IMR-90 (cell line): ENCODE results near the gene NDUFA13. TPM values are rescaled to one million over a fixed set of nuclear protein-coding genes. Genes with fewer than 3 reads are reported as not detected.

ENCODE experiments used
- ATAC-seq: fragments of 200-7000 bp; cut with Tn5 transposase; 2 replicates; pipeline ENCODE4 v1.9.1; 2020; ENCODE audit warnings: low read depth, mild to moderate bottlenecking, moderate library complexity
- BruUV-seq: library from RNA; stranded (reverse); fragments of 400-500 nt; replicated peaks from 2 replicates; lab custom pipeline; 2021; lab: Mats Ljungman, UMichigan
- CTCF ChIA-PET: fragments of 300-600 bp; formaldehyde crosslinking; extraction: SDS; loops from one replicate; lab custom pipeline; 2021; ENCODE audit warnings: antibody characterized with exemption; lab: Yijun Ruan, JAX
- POLR2A ChIA-PET: fragments of 300-600 bp; sonication (Branson Sonifier 250); formaldehyde crosslinking; loops from one replicate; lab custom pipeline; 2022; ENCODE audit warnings: antibody characterized with exemption; ENCODE audit not compliant: unreplicated experiment; lab: Charles Lee
- DNase-seq: peaks from one replicate; pipeline ENCODE4 v3.0.0; 2013
- H2AFZ ChIP-seq: replicated peaks from 2 replicates; pipeline ENCODE3; 2013; ENCODE audit warnings: low read length, mild to moderate bottlenecking; ENCODE audit not compliant: poor library complexity
- H2AK5ac ChIP-seq: 2 replicates; pipeline ENCODE4 v1.6.1; 2013; ENCODE audit warnings: low read depth, low read length, inconsistent platforms
- H2AK9ac ChIP-seq: replicated peaks from 2 replicates; pipeline ENCODE3; 2013; ENCODE audit warnings: mild to moderate bottlenecking, low read depth, low read length, moderate library complexity; ENCODE audit not compliant: poor library complexity
- H2BK120ac ChIP-seq: 2 replicates; pipeline ENCODE4 v1.6.1; 2013; ENCODE audit warnings: low read depth, low read length, inconsistent platforms
- H2BK15ac ChIP-seq: 3 replicates; pipeline ENCODE4 v1.6.1; 2013; ENCODE audit warnings: low read depth, low read length, inconsistent platforms
- H2BK20ac ChIP-seq: 2 replicates; pipeline ENCODE4 v1.6.1; 2013; ENCODE audit warnings: low read depth, mild to moderate bottlenecking, inconsistent platforms, low read length, moderate library complexity
- H2BK5ac ChIP-seq: 2 replicates; pipeline ENCODE4 v1.6.1; 2013; ENCODE audit warnings: mild to moderate bottlenecking, low read depth, low read length, inconsistent platforms; ENCODE audit not compliant: poor library complexity, severe bottlenecking
- H3K14ac ChIP-seq: replicated peaks from 2 replicates; pipeline ENCODE4 v1.6.1; 2013; ENCODE audit warnings: low read depth, low read length, inconsistent platforms
- H3K18ac ChIP-seq: 2 replicates; pipeline ENCODE4 v1.6.1; 2013; ENCODE audit warnings: low read depth, low read length, control low read depth
- H3K23ac ChIP-seq: 2 replicates; pipeline ENCODE4 v1.6.1; 2013; ENCODE audit warnings: low read depth, low read length, inconsistent platforms
- H3K27ac ChIP-seq: 2 replicates; pipeline ENCODE4 v1.5.1; 2013; ENCODE audit warnings: mild to moderate bottlenecking, control low read depth, low read length; ENCODE audit not compliant: insufficient read depth
- H3K27me3 ChIP-seq: 2 replicates; pipeline ENCODE4 v1.6.1; 2013; ENCODE audit warnings: low read length; ENCODE audit not compliant: control insufficient read depth, insufficient read depth
- H3K36me3 ChIP-seq: 2 replicates; pipeline ENCODE4 v1.6.1; 2013; ENCODE audit warnings: low read length, mixed read lengths; ENCODE audit not compliant: control insufficient read depth, insufficient read depth
- H3K4ac ChIP-seq: 2 replicates; pipeline ENCODE4 v1.6.1; 2013; ENCODE audit warnings: low read depth, low read length, inconsistent platforms
- H3K4me1 ChIP-seq: 2 replicates; pipeline ENCODE4 v1.6.1; 2013; ENCODE audit warnings: low read length, mixed read lengths; ENCODE audit not compliant: control insufficient read depth, insufficient read depth
- H3K4me2 ChIP-seq: 2 replicates; pipeline ENCODE4 v1.6.1; 2013; ENCODE audit warnings: low read depth, mild to moderate bottlenecking, control low read depth, low read length, moderate library complexity
- H3K4me3 ChIP-seq: 2 replicates; pipeline ENCODE4 v1.5.1; 2013; ENCODE audit warnings: low read depth, mild to moderate bottlenecking, control low read depth, low read length, moderate library complexity; ENCODE audit not compliant: insufficient read depth
- H3K56ac ChIP-seq: 2 replicates; pipeline ENCODE4 v1.6.1; 2013; ENCODE audit warnings: low read length, inconsistent platforms; ENCODE audit not compliant: insufficient read depth; ENCODE audit errors: extremely low read depth
- H3K79me1 ChIP-seq, 2 experiments: 2 replicates each; pipeline ENCODE4 v1.6.1; 2013; ENCODE audit warnings: low read length in 2 of 2, inconsistent platforms in 1 of 2, low read depth in 1 of 2
- H3K9ac ChIP-seq: 2 replicates; pipeline ENCODE4 v1.6.1; 2013; ENCODE audit warnings: low read depth, low read length, control low read depth
- H3K9me1 ChIP-seq: 2 replicates; pipeline ENCODE4 v1.6.1; 2013; ENCODE audit warnings: low read length, inconsistent platforms; ENCODE audit not compliant: insufficient read depth
- H3K9me3 ChIP-seq: 2 replicates; pipeline ENCODE4 v1.6.1; 2013; ENCODE audit warnings: low read length; ENCODE audit not compliant: control insufficient read depth, insufficient read depth
- H4K20me1 ChIP-seq: 2 replicates; pipeline ENCODE4 v1.6.1; 2013; ENCODE audit warnings: low read length, inconsistent platforms; ENCODE audit not compliant: insufficient read depth
- H4K5ac ChIP-seq: 2 replicates; pipeline ENCODE4 v1.6.1; 2013; ENCODE audit warnings: mild to moderate bottlenecking, low read depth, low read length, control low read depth
- H4K8ac ChIP-seq, 2 experiments: 2 replicates each; pipeline ENCODE4 v1.6.1; 2013; ENCODE audit warnings: low read depth in 2 of 2, low read length in 2 of 2, control low read depth in 1 of 2, inconsistent platforms in 1 of 2
- H4K91ac ChIP-seq: 2 replicates; pipeline ENCODE4 v1.6.1; 2013; ENCODE audit warnings: low read depth, low read length, inconsistent platforms; ENCODE audit not compliant: insufficient read depth
- BHLHE40 ChIP-seq: fragments of 150-350 bp; IDR thresholded peaks from 2 replicates; pipeline ENCODE4 v1.6.1; 2016; ENCODE audit warnings: mild to moderate bottlenecking, low read depth, low read length
- RCOR1 ChIP-seq: IDR thresholded peaks from 2 replicates; pipeline ENCODE4 v1.6.1; 2012; ENCODE audit warnings: mild to moderate bottlenecking, low read length, improper control_type of control experiment; ENCODE audit not compliant: insufficient replicate concordance
- USF2 ChIP-seq: fragments of 150-350 bp; IDR thresholded peaks from 2 replicates; pipeline ENCODE4 v1.6.1; 2017; ENCODE audit warnings: mild to moderate bottlenecking, antibody characterized with exemption, low read length, low read depth
- WGBS, 2 experiments: methylation state at CpG; one replicate each; pipeline versions ENCODE4 v1.1.5 to v1.1.7; 2013; ENCODE audit warnings: missing lambda C conversion rate in 2 of 2; ENCODE audit not compliant: insufficient read length in 1 of 2; ENCODE audit errors: extremely low coverage in 2 of 2; 5-methylcytosine and 5-hydroxymethylcytosine counted together
- dilution Hi-C: fragments of 300-500 bp; cut with HindIII; formaldehyde crosslinking; loops from one replicate; pipeline ENCODE4 v1.14.3; 2018; ENCODE audit warnings: low sequenced_read_pairs; ENCODE audit not compliant: unreplicated experiment
- in situ Hi-C: fragments of 300-500 bp; cut with MboI; formaldehyde crosslinking; loops from 3 replicates; pipeline ENCODE4 v1.14.3; 2019; ENCODE audit warnings: low sequenced_read_pairs, inconsistent platforms, mixed read lengths
- intact Hi-C: fragments of 100-400 bp; cut with micrococcal nuclease; formaldehyde crosslinking; loops from 2 replicates; pipeline ENCODE4 v1.10.0; 2022
- polyA plus RNA-seq, 3 experiments: library from polyadenylated mRNA; depleted of rRNA; stranded (reverse); fragments of >200 nt; gene quantifications; 2 replicates each; pipeline ENCODE4 v1.2.3, GENCODE V29; 2012; ENCODE audit warnings: low replicate concordance in 1 of 3
- total RNA-seq: library from RNA; depleted of rRNA; stranded (reverse); fragments of >200 nt; gene quantifications from 2 replicates; pipeline ENCODE4 v1.2.3, GENCODE V29; 2012

The NDUFA13 gene
- total and polyA plus RNA-seq, 2 of the 4 experiments (the other 2 are of a cell fraction): 30.6 to 667 TPM

DNA sequence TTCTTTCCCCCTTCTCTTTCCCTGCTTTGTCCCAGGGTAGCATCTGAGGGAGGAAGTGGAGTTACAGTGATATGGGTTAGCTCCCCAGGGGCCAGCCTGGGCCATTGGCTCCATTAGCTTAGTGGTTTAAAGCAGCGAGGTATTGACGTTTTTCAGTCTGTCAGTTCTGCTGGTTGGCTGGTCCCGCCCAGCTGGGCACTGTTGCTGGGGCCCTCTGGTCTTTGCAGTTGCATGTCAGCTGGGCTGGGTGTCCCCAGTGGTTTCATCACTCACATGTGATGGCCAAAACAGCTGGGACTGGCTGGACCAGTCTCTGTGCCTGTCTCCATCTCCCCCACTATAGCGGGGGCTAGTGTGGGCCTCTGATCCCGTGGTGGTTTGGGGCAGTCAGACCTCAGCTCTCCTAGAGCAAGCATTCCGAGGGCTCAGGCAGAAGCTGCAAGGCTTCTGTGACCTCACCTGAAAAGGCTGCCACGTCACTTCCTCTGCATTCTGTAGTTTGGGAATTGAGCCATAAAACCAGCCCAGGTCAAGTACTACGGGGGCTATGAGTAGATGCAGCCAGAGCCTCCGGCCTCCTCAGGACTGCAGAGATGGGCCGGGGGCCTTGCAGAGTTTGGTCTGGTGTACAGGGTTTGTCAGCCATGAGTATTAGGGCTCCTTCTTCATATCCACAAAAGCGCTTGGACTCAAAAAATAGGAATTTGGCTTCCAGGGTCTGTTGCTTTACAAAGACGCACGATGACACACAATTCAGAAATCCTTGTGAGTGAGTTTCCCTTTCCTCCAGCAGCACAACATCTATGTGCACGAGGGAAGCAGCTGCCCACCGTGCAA lies 30.6 kb upstream of the NDUFA13 start (continued):
- no peak for TF ChIP-seq RCOR1
- TF ChIP-seq BHLHE40: no peak

DNA sequence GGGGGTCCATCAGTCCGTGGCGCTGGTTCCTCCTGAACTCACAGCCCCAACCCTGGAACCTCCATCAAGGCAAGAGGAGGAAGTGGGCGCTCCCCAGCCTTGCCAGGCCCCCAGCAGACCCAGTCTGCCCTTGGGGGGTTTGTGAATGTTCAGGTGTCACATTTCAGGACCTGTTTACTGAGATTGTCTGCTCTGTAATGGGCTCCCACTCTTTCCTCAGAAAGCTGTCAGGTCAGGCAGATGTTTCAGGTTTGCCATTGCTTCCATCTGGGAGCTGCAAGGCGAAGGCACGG lies 30.1 kb upstream of the NDUFA13 start:
- POLR2A ChIA-PET: no interaction called here
- H3K27ac ChIP-seq: peak overlapping the region; percentile 61

More for the DNA sequence above, 30.1 kb upstream of the NDUFA13 start:
- H2AK5ac ChIP-seq: peak overlapping the region; percentile 63; the same call in 1 of the 2 replicates
- H3K79me1 ChIP-seq: peaks cover 16 to 85% of the 10 kb centered on the region in 2 experiments
- no peak overlapping the region for H3K56ac ChIP-seq
- peak overlapping the region in 1 of 2 experiments; percentile 16; a peak in 1 of 4 replicates for H4K8ac ChIP-seq
- no peak overlapping the region for H3K4me3 ChIP-seq
- H3K9me3 ChIP-seq: no peaks in the 10 kb centered on the region
- no peak overlapping the region for H4K5ac ChIP-seq
- no peak overlapping the region; the same call in 1 of the 2 replicates for H2BK20ac ChIP-seq
- H3K18ac ChIP-seq: no peak overlapping the region
- H3K9me1 ChIP-seq: peaks cover 26% of the 10 kb centered on the region
- 0 out of 2 replicates have a peak overlapping the region, but pooled peaks have one; percentile 23 for H3K14ac ChIP-seq
- CTCF ChIA-PET: no interaction called here
- no peak overlapping the region for H3K4me2 ChIP-seq
- BruUV-seq: no TSS peak
- H4K20me1 ChIP-seq: peaks cover 10% of the 10 kb centered on the region; the same call in 1 of the 2 replicates
- ATAC-seq (no peak), DNase-seq (no peak)
- in situ Hi-C loops: no loop called here
- no peak for TF ChIP-seq USF2
- no peak overlapping the region for H3K9ac ChIP-seq
- H3K27me3 ChIP-seq: no peaks in the 10 kb centered on the region
- peaks cover 3% of the 10 kb centered on the region; the same call in 1 of the 2 replicates for H3K36me3 ChIP-seq
- peak overlapping the region; percentile 59; the same call in 1 of the 2 replicates for H3K4ac ChIP-seq
- no CpG with 5 or more reads among the region's 5 CpGs for WGBS, 2 experiments
- H2AK9ac ChIP-seq: peak overlapping the region; percentile 51
- intact Hi-C loops: loop anchor here (5.0 kb wide), 1 partner anchor 99 kb away; no protein-coding TSS in a partner anchor
- no peak overlapping the region for H2AFZ ChIP-seq
- peaks cover 45% of the 10 kb centered on the region for H3K4me1 ChIP-seq
- H2BK5ac ChIP-seq: peak overlapping the region; percentile 29
- H4K91ac ChIP-seq: peak overlapping the region; percentile 5; the same call in 1 of the 2 replicates
- no peak overlapping the region for H2BK15ac ChIP-seq
- dilution Hi-C loops: no loop called here
- H2BK120ac ChIP-seq: no peak overlapping the region; the same call in 1 of the 2 replicates
- H3K23ac ChIP-seq: peak overlapping the region; percentile 16
